ENCODE measurements around the gene GLIPR1.

DNA sequence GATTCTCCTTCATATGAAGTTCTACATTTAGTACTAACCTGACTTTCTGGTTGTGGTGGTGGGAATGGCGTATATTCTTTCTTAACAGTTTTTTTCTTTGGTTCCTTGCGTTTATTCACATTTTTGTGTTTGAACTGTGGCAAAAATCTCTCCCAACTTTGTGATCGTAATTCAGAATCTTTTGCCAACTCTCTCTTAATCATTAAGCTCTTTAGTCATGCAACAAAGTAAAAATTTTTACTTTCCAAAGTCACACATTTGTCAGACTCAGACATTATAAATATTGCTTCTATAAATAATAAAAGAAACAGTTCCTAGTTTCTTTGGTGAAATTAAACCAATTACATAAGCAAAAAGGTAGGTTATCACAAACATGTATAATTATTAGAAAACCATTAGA is 23.3 kb downstream of the GLIPR1 start:
- no peak for TF ChIP-seq GATA2 (IDR thresholded peaks at IDR 0.05; ENCODE audit: low read depth, low read length)
- no peak for TF ChIP-seq GATA3 (IDR thresholded peaks at IDR 0.05; ENCODE audit: low read depth, low read length)
